CD14-positive monocyte (primary cell): Measurements from ENCODE around the gene VMP1. TPM values are rescaled to one million over a fixed set of nuclear protein-coding genes. Genes with fewer than 3 reads are reported as not detected.
"Not testable (repeated sequence)": the region's sequence is repeated elsewhere in the genome, so short reads cannot be mapped to it uniquely, and the experiment has no call there.

ENCODE experiments used
- DNase-seq, 3 donors: peaks; one replicate each; pipeline ENCODE4 v3.0.0-alpha.2; 2011 to 2022
- H2AFZ ChIP-seq: 2 replicates; pipeline ENCODE4 v1.6.0; 2012; ENCODE audit warnings: mild to moderate bottlenecking, low read depth, low read length, inconsistent platforms; ENCODE audit not compliant: insufficient read depth, poor library complexity, severe bottlenecking
- H3K27ac ChIP-seq, 2 donors: 1 replicate in 1 of 2; 2 replicates in 1 of 2; pipeline ENCODE4 v1.5.1; 2012 to 2013; ENCODE audit warnings: low read length in 2 of 2, control low read depth in 1 of 2, inconsistent platforms in 1 of 2, low read depth in 1 of 2, mild to moderate bottlenecking in 1 of 2
- H3K27me3 ChIP-seq, 2 donors: one replicate each; pipeline versions ENCODE4 v1.6.0 to v1.6.1; 2011 to 2013; ENCODE audit warnings: low read length in 2 of 2; ENCODE audit not compliant: control insufficient read depth in 2 of 2, insufficient read depth in 2 of 2
- H3K36me3 ChIP-seq, 2 donors: replicated peaks in 1 of 2; 1 replicate in 1 of 2; 2 replicates in 1 of 2; pipeline versions ENCODE4 v1.5.1 to v1.6.1; 2012 to 2013; ENCODE audit warnings: low read length in 2 of 2, control low read depth in 1 of 2, inconsistent platforms in 1 of 2, mild to moderate bottlenecking in 1 of 2; ENCODE audit not compliant: insufficient read depth in 2 of 2, control insufficient read depth in 1 of 2
- H3K4me1 ChIP-seq, 2 donors: 1 replicate in 1 of 2; 2 replicates in 1 of 2; pipeline versions ENCODE4 v1.5.1 to v1.6.1; 2012 to 2013; ENCODE audit warnings: low read length in 2 of 2, control low read depth in 1 of 2, inconsistent platforms in 1 of 2, mild to moderate bottlenecking in 1 of 2, moderate library complexity in 1 of 2; ENCODE audit not compliant: insufficient read depth in 2 of 2, control insufficient read depth in 1 of 2
- H3K4me2 ChIP-seq: replicated peaks from 2 replicates; pipeline ENCODE3; 2012; ENCODE audit warnings: low read length, moderate library complexity, mild to moderate bottlenecking; ENCODE audit not compliant: poor library complexity, severe bottlenecking; ENCODE audit errors: extremely low read depth
- H3K4me3 ChIP-seq, 3 experiments: fragments of 200-600 bp in 1 of 3; sonication (generic) in 1 of 3; replicated peaks in 1 of 3; 1 replicate in 2 of 3; 2 replicates in 1 of 3; pipeline ENCODE4 v1.5.1; 2011 to 2013; ENCODE audit warnings: low read length in 3 of 3, mild to moderate bottlenecking in 3 of 3, control low read depth in 2 of 3, low read depth in 2 of 3, inconsistent platforms in 1 of 3, moderate library complexity in 1 of 3
- H3K79me2 ChIP-seq: 2 replicates; pipeline ENCODE4 v1.6.0; 2012; ENCODE audit warnings: mild to moderate bottlenecking, control low read depth, inconsistent platforms, low read length, moderate library complexity; ENCODE audit not compliant: insufficient read depth
- H3K9ac ChIP-seq: 2 replicates; pipeline ENCODE4 v1.6.0; 2017; ENCODE audit warnings: low read length, mild to moderate bottlenecking; ENCODE audit not compliant: insufficient read depth, poor library complexity, severe bottlenecking
- H3K9me3 ChIP-seq, 2 donors: replicated peaks in 1 of 2; 1 replicate in 1 of 2; 2 replicates in 1 of 2; pipeline versions ENCODE4 v1.5.1 to v1.6.1; 2012 to 2013; ENCODE audit warnings: low read length in 2 of 2, control low read depth in 1 of 2; ENCODE audit not compliant: control insufficient read depth in 1 of 2, insufficient read depth in 1 of 2
- H4K20me1 ChIP-seq: 2 replicates; pipeline ENCODE4 v1.6.0; 2012; ENCODE audit warnings: mild to moderate bottlenecking, low read length, control low read depth, moderate library complexity; ENCODE audit not compliant: insufficient read depth
- H3K27ac Mint-ChIP-seq, 7 donors: one replicate each; pipeline ENCODE4 v1.8.0; 2020; ENCODE audit warnings: mild to moderate bottlenecking in 7 of 7, mixed read lengths in 7 of 7, moderate library complexity in 6 of 7, inconsistent platforms in 2 of 7
- H3K27me3 Mint-ChIP-seq, 3 donors: one replicate each; pipeline ENCODE4 v1.8.0; 2021 to 2022; ENCODE audit warnings: low read depth in 3 of 3, mild to moderate bottlenecking in 3 of 3, mixed read lengths in 3 of 3, moderate library complexity in 3 of 3, inconsistent platforms in 1 of 3
- H3K36me3 Mint-ChIP-seq, 2 donors: one replicate each; pipeline ENCODE4 v1.8.0; 2020; ENCODE audit warnings: mixed read lengths in 2 of 2, inconsistent platforms in 1 of 2, mild to moderate bottlenecking in 1 of 2
- H3K4me1 Mint-ChIP-seq: one replicate; pipeline ENCODE4 v1.8.0; 2020; ENCODE audit warnings: mild to moderate bottlenecking, mixed read lengths
- H3K4me3 Mint-ChIP-seq, 2 donors: one replicate each; pipeline ENCODE4 v1.8.0; 2020; ENCODE audit warnings: mild to moderate bottlenecking in 2 of 2, mixed read lengths in 2 of 2, moderate library complexity in 1 of 2
- H3K9me3 Mint-ChIP-seq, 7 donors: one replicate each; pipeline ENCODE4 v1.8.0; 2020 to 2022; ENCODE audit warnings: mixed read lengths in 7 of 7, mild to moderate bottlenecking in 6 of 7, moderate library complexity in 6 of 7, inconsistent platforms in 2 of 7
- WGBS: methylation state at CpG from one replicate; pipeline ENCODE4 v1.1.5; 2013; ENCODE audit warnings: missing lambda C conversion rate; ENCODE audit not compliant: insufficient coverage; 5-methylcytosine and 5-hydroxymethylcytosine counted together
- intact Hi-C, 2 donors: fragments of 100-400 bp; cut with micrococcal nuclease; formaldehyde crosslinking; loops; one replicate each; pipeline versions ENCODE4 v1.15.0 to v1.15.1; 2023
- polyA plus RNA-seq, 3 donors: library from polyadenylated mRNA; depleted of rRNA in 1 of 3; unstranded in 2 of 3; stranded (reverse) in 1 of 3; fragments of 300-500 nt in 2 of 3; fragments of >200 nt in 1 of 3; fragmentation: Illumina TruSeq in 2 of 3; gene quantifications; 1 replicate in 2 of 3; 2 replicates in 1 of 3; pipeline ENCODE4 v1.2.3, GENCODE V29; 2012 to 2021
- TF ChIP-seq, protein P1 (sequence below): fragments of 200-600 bp; IDR thresholded peaks from one replicate; pipeline ENCODE4 v1.8.0; 2022; ENCODE audit warnings: antibody characterized with exemption, mild to moderate bottlenecking

Gene VMP1
- polyA plus RNA-seq, 3 donors: 246 to 511 (median 386) TPM

DNA sequence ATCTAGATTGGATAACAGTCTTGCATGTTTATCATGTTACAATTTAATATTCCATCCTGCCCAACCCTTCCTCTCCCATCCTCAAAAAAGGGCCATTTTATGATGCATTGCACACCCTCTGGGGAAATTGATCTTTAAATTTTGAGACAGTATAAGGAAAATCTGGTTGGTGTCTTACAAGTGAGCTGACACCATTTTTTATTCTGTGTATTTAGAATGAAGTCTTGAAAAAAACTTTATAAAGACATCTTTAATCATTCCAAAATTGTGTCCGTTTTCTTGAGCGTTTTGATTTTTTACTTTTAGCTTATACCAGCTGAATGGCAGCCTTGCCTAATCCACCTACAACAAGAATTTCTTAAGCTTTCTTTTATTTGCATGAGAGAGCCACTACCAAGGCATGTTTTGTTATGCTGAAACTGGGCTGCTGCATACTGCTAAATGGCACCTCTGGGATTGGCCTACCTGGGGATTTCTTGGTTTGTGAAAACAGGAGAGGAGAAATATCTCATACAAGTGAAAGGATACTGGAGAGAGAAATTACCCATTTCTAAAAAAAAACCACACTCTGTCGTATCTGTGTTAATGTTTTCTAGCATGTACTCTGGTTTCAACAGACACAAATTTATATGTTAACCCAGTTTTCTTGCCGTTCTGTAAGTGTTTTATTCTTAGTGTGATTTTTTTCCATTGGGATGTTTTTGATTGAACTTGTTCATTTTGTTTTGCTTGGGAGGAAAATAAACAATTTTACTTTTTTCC, 133.1 kb downstream of the VMP1 start:
- peaks cover 0 to 5% (median 0%) of the 10 kb centered on the region in 7 donors for H3K9me3 Mint-ChIP-seq
- H3K27me3 Mint-ChIP-seq: no peaks in the 10 kb centered on the region
- Histone ChIP-seq H3K4me2 (peak overlapping the region; percentile 98), H3K36me3 (peaks cover 36 to 43% of the 10 kb centered on the region in 2 donors), H3K9ac (peak overlapping the region; percentile 95), H3K27me3 (no peaks in the 10 kb centered on the region), H3K4me3 (peak overlapping the region; percentile 71 to 100 (median 98)), H3K9me3 (no peaks in the 10 kb centered on the region), H4K20me1 (peaks cover 45% of the 10 kb centered on the region), H3K79me2 (peaks cover 61% of the 10 kb centered on the region), H3K27ac (peak overlapping the region; percentile 23 to 95), H3K4me1 (peaks cover 47 to 62% of the 10 kb centered on the region in 2 donors), H2AFZ (no peak overlapping the region)
- peak overlapping the region; percentile 61 to 100 (median 96) for H3K27ac Mint-ChIP-seq
- H3K4me1 Mint-ChIP-seq: peaks cover 52% of the 10 kb centered on the region
- intact Hi-C loops: loop anchor here (5.0 to 10.0 kb wide), 2 partner anchors 33 to 216 kb away; no protein-coding TSS in a partner anchor
- WGBS: no CpG with 5 or more reads among the region's 4 CpGs
- H3K4me3 Mint-ChIP-seq: peak overlapping the region; percentile 98 to 100
- DNase-seq: no peak
- peaks cover 45 to 59% of the 10 kb centered on the region in 2 donors for H3K36me3 Mint-ChIP-seq
- TF ChIP-seq, protein P1, sequence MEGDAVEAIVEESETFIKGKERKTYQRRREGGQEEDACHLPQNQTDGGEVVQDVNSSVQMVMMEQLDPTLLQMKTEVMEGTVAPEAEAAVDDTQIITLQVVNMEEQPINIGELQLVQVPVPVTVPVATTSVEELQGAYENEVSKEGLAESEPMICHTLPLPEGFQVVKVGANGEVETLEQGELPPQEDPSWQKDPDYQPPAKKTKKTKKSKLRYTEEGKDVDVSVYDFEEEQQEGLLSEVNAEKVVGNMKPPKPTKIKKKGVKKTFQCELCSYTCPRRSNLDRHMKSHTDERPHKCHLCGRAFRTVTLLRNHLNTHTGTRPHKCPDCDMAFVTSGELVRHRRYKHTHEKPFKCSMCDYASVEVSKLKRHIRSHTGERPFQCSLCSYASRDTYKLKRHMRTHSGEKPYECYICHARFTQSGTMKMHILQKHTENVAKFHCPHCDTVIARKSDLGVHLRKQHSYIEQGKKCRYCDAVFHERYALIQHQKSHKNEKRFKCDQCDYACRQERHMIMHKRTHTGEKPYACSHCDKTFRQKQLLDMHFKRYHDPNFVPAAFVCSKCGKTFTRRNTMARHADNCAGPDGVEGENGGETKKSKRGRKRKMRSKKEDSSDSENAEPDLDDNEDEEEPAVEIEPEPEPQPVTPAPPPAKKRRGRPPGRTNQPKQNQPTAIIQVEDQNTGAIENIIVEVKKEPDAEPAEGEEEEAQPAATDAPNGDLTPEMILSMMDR: no peak

- peaks cover 59% of the 10 kb centered on the region for H3K4me1 Mint-ChIP-seq
Measured at GRCh38 chr17:59841091-59841881, 133.8 kb downstream of the VMP1 start.

GRCh38 chr17:59841882-59842263, 134.4 kb downstream of the VMP1 start:
- not testable (repeated sequence) for H3K9ac ChIP-seq, H3K27me3 Mint-ChIP-seq, H3K9me3 Mint-ChIP-seq, H3K9me3 ChIP-seq, DNase-seq, H3K27me3 ChIP-seq, H2AFZ ChIP-seq
- intact Hi-C loops: loop anchor here (5.0 to 10.0 kb wide), 2 partner anchors 35 to 217 kb away; no protein-coding TSS in a partner anchor
- peaks cover 60% of the 10 kb centered on the region for H3K4me1 Mint-ChIP-seq
- peak overlapping the region; percentile 69 to 95 for H3K27ac ChIP-seq
- peak overlapping the region; percentile 98 to 100 for H3K4me3 Mint-ChIP-seq
- WGBS: 100% methylated on average over 1 of the region's 4 CpGs
- H3K36me3 ChIP-seq: peaks cover 36 to 43% of the 10 kb centered on the region in 2 donors
- H3K4me2 ChIP-seq: peak overlapping the region; percentile 53
- H4K20me1 ChIP-seq: peaks cover 45% of the 10 kb centered on the region
- peaks cover 53 to 64% of the 10 kb centered on the region in 2 donors for H3K4me1 ChIP-seq
- H3K36me3 Mint-ChIP-seq: peaks cover 43 to 52% of the 10 kb centered on the region in 2 donors
- H3K79me2 ChIP-seq: peaks cover 60% of the 10 kb centered on the region
- peak overlapping the region; percentile 71 to 100 (median 98) for H3K4me3 ChIP-seq
- peak overlapping the region; percentile 91 to 100 (median 96) for H3K27ac Mint-ChIP-seq

More at GRCh38 chr17:59841091-59841881, 133.8 kb downstream of the VMP1 start:
- intact Hi-C loops: loop anchor here (5.0 to 10.0 kb wide), 2 partner anchors 34 to 216 kb away; no protein-coding TSS in a partner anchor
- H2AFZ ChIP-seq, DNase-seq, H3K27me3 ChIP-seq, H3K9me3 ChIP-seq, H3K27me3 Mint-ChIP-seq, H3K9me3 Mint-ChIP-seq: not testable (repeated sequence)
- peak overlapping the region; percentile 71 to 100 (median 98) for H3K4me3 ChIP-seq
- H3K9ac ChIP-seq: peak overlapping the region; percentile 95
- WGBS: 89% methylated on average over 4 of the region's 7 CpGs
- H3K4me1 ChIP-seq: peaks cover 53 to 64% of the 10 kb centered on the region in 2 donors
- H4K20me1 ChIP-seq: peaks cover 45% of the 10 kb centered on the region
- peak overlapping the region; percentile 98 to 100 for H3K4me3 Mint-ChIP-seq
- H3K27ac ChIP-seq: peak overlapping the region in 1 of 2 donors; percentile 95
- H3K36me3 Mint-ChIP-seq: peaks cover 43 to 54% of the 10 kb centered on the region in 2 donors
- H3K4me2 ChIP-seq: peak overlapping the region; percentile 98
- H3K27ac Mint-ChIP-seq: peak overlapping the region; percentile 25 to 100 (median 96)
- H3K36me3 ChIP-seq: peaks cover 36 to 43% of the 10 kb centered on the region in 2 donors
- H3K79me2 ChIP-seq: peaks cover 60% of the 10 kb centered on the region
